Breast epithelium (tissue), 3 donors: Measurements from ENCODE around the gene SLC30A3.

ENCODE experiments used
- POLR2A ChIP-seq: fragments of 450-650 bp; IDR thresholded peaks from one replicate; pipeline ENCODE4 v1.6.1; 2016; ENCODE audit warnings: antibody characterized with exemption, mild to moderate bottlenecking, moderate library complexity
- POLR2AphosphoS5 ChIP-seq, 3 donors: sonication (generic); formaldehyde crosslinking; IDR thresholded peaks; one replicate each; pipeline ENCODE4 v1.6.1; 2017; ENCODE audit warnings: antibody characterized with exemption in 3 of 3
- TF ChIP-seq, protein P1 (sequence below), 3 donors: fragments of 450-650 bp; IDR thresholded peaks; one replicate each; pipeline ENCODE4 v1.5.1; 2016 to 2017; ENCODE audit warnings: antibody characterized with exemption in 3 of 3, mild to moderate bottlenecking in 3 of 3, moderate library complexity in 3 of 3

DNA sequence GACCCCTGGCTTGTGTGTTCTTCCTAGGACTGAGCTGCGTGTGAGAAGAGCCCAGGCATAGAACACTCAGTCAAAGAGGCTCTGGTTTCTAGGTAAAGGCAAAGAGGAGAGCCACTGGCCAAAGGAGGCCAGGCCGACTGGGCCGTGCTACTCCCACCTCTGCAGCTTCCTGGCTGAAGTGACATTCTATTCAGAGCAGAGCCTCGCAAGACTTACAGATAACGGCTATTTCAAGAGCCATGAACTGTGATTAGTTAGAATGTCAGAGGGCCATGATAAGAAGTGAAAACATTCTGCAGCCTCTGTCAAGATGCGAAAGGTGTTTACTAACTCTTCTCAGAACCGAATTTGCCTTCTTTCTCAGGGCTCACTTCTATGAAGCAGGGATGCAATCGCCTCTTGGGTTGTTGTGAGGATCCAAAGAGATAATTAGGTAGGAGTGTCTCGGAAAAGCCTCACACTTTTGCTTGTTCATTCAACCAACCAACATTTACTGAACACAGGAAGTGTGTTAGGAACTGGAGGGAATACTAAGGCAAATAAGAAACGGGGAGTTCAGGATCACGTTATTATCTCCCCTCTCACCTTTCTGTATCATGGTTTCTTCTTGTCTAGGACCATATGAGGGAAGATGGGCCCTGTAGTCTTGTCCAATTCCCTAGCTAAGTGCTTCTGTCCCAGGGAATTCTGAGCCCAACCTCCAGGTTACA, 8.9 kb upstream of the SLC30A3 start:
- TF ChIP-seq, protein P1, sequence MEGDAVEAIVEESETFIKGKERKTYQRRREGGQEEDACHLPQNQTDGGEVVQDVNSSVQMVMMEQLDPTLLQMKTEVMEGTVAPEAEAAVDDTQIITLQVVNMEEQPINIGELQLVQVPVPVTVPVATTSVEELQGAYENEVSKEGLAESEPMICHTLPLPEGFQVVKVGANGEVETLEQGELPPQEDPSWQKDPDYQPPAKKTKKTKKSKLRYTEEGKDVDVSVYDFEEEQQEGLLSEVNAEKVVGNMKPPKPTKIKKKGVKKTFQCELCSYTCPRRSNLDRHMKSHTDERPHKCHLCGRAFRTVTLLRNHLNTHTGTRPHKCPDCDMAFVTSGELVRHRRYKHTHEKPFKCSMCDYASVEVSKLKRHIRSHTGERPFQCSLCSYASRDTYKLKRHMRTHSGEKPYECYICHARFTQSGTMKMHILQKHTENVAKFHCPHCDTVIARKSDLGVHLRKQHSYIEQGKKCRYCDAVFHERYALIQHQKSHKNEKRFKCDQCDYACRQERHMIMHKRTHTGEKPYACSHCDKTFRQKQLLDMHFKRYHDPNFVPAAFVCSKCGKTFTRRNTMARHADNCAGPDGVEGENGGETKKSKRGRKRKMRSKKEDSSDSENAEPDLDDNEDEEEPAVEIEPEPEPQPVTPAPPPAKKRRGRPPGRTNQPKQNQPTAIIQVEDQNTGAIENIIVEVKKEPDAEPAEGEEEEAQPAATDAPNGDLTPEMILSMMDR (IDR thresholded peaks at IDR 0.05) = no peak
- TF ChIP-seq POLR2AphosphoS5 (IDR thresholded peaks at IDR 0.05) = no peak
- no peak for TF ChIP-seq POLR2A
